NCI-H524 (cell line): Measurements from ENCODE around the gene STIM1.
"Not testable (repeated sequence)": the region's sequence is repeated elsewhere in the genome, so short reads cannot be mapped to it uniquely, and the experiment has no call there.

ENCODE experiments used
- DNase-seq, 2 experiments: peaks; one replicate each; lab custom pipeline; 2025; lab: John Stamatoyannopoulos, UW

Gene STIM1

DNA sequence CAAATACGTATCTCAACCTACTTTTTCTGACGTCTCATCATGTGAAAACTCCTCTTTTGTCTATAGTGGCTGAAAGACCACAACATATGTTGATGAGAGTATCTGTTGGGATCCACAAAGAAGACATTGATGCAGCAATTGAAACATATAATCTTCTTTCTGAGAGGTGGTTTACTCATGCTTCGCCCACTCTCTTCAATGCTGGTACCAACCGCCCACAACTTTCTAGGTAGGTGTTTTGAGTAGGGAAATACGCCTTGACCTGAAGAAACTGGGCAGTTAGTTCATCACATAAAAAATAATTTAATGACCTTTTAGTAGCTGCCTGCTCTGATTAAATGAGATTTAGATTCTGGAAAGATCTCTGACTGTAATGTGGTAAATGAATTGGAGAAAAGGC lies 256.4 kb downstream of the STIM1 start:
- no peak for DNase-seq

DNA sequence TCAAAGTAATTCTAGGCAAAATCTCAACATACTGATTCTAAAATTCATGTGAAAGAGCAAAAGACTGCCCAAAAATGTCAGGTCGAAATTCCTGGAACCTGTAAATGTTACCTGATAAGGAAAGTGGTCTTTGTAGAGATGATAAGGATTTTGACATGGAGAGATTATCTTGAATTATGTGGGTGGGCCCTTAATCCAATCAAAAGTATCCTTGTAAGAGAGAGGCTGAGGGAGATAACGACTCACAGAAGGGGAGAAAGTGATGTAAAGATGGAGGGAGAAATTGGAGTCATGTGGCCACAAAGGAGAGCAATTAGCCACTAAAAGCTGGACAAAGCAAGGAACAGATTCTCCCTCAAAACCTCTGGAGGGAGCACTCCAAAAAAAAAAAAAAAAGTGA lies 259.7 kb downstream of the STIM1 start:
- no peak for DNase-seq

DNA sequence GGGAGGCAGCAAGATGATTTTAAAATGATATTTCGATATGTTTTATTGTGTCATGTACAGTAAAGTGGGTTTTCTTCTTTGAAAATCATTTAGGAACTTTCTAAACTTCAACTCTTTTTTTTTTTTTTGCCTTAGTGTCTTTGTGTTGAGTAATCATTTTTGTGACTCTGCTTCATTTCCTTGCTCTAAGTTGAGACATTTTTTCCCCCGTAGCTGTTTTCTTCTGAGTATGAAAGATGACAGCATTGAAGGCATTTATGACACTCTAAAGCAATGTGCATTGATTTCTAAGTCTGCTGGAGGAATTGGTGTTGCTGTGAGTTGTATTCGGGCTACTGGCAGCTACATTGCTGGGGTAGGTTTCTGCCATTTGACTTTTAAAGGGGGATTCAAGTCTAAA lies 262.6 kb downstream of the STIM1 start:
- no peak for DNase-seq

DNA sequence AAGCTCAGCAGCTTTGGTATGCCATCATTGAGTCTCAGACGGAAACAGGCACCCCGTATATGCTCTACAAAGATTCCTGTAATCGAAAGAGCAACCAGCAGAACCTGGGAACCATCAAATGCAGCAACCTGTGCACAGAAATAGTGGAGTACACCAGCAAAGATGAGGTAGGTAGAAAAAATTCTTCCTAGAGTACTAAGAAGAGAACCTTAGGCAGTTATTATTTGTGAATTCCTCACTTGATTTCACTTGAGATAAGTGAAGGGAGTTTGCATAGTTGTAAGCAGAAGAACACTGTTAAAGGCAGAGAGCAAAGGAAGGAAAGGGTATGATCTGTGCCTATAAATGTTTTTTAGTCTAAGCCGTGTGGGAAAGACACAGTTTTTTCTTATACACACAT lies 267.8 kb downstream of the STIM1 start:
- DNase-seq, result no peak

DNA sequence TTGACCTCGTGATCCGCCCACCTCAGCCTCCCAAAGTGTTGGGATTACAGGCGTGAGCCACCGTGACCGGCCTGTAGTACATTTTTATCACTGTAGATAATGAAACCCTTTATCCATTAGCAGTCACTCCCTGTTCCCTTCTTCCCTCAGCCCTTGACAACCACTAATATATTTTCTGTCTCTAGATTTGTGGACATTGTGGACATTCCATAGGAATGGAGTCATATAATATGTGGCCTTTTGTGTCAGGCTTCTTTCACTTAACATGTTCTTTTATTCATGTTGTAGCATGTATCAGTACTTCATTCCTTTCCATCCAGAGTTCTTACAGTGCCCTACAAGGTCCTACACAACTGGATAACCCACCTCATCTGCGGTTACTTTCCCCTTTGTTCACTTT lies 269.7 kb downstream of the STIM1 start:
- DNase-seq, result no peak

DNA sequence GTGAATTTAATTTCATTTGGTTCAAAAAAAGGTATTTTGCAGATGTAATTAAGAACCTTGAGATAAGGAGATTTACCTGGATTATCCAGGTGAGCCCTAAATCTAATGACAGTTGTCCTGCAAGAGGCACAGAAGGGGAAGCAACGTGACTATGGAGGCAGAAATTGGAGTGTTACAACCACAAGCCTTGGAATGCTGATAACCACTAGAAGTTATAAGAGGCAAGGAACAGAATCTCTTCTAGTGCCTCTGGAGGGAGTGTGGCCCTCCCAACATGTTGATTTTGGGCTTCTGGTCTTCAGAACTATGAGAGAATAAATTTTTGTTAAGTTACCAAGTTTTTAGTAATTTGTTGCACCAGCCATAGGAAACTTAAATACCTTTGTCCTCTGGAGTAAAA lies 271.9 kb downstream of the STIM1 start:
- no peak for DNase-seq

DNA sequence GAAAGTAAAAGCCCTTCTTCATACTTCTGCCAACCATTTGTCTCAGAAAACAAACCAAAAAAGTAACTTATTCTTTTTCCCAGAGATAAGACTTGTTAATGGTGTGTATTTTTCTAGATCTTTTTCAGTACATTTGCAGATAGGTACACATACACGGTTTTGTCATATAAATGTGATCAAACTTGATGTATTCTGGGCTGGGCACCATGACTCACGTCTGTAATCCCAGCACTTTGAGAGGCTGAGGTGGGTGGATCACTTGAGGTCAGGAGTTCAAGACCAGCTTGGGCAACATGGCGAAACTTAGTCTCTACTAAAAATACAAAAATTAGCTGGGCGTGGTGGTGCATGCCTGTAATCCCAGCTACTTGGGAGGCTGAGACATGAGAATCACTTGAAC lies 274.8 kb downstream of the STIM1 start:
- DNase-seq, result not testable (repeated sequence)

DNA sequence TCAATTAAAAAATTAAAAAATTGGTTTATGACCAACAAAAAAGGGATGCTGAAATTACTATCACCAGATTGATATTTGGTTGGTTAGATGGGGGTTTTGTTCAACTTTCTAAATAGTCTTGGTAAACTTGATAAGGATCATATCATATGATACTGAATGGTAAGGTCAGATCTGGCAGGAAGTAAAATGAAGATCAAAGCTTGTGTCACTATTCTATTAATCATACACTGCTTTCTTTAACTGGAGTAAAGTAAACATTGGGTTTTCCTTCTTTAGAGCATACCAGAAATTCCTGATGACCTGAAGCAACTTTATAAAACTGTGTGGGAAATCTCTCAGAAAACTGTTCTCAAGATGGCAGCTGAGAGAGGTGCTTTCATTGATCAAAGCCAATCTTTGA lies 279.3 kb downstream of the STIM1 start:
- DNase-seq, result no peak

DNA sequence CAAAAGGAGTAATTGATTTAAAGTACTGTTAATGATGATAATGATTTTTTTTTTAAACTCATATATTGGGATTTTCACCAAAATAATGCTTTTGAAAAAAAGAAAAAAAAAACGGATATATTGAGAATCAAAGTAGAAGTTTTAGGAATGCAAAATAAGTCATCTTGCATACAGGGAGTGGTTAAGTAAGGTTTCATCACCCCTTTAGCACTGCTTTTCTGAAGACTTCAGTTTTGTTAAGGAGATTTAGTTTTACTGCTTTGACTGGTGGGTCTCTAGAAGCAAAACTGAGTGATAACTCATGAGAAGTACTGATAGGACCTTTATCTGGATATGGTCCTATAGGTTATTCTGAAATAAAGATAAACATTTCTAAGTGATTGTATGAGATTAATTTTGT lies 283.0 kb downstream of the STIM1 start:
- no peak for DNase-seq

DNA sequence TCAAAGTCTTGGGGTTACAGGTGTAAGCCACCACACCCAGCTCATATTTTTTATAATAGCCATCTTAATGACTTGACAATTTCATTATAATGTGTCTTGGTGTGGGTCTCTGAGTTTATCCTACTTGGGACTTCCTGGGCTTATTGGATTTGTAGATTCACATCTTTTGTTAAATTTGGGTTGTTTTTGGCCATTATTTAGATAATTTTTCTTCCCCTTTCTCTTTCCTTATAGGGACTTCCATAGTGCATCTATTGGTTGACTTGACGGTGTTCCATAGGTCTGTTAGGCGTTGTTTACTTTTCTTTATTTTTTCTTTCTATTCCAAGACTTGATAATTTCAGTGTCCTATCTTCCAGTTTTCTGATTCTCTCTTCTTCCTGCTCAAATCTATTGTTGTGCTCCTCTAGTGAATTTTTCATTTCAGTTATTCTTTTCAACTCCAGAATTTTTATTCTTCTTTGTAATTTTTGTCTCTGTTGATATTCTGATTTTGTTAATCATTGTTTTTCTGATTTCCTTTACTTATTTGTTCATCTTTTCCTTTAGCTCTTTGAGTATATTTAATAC lies 284.7 kb downstream of the STIM1 start:
- DNase-seq, result no peak
